HG03066 (cell line): Measurements from ENCODE around the gene PDE4D.

Experiments
- ATAC-seq: cut with Tn5 transposase; IDR thresholded peaks from one replicate; pipeline ENCODE4 v1.9.1; 2021; ENCODE audit warnings: low read depth; ENCODE audit not compliant: unreplicated experiment

Gene PDE4D

GRCh38 chr5:59533730-59534108 lies 359.8 kb downstream of the PDE4D start:
- no peak for ATAC-seq

- ATAC-seq: no peak
These were observed 360.4 kb downstream of the PDE4D start for GRCh38 chr5:59532979-59533729.

DNA sequence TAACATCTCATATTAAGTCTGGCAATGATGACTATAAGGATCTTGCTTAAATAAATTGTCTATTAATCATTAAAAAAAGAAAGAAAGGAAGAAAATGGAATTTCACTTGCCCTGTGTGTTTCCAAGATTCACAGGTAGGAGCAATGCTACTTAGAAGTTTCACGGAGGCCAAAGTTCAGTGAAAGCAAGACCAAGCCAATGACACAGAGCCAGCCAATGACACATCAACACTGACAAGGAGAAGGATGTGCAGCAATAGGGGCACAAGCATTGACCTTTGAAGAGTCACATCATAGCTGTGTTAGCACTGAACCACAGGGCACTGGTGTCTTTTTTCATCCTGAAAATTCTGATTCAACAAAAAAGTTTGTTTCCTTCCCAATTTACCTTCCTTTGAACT lies 364.3 kb downstream of the PDE4D start:
- no peak for ATAC-seq

DNA sequence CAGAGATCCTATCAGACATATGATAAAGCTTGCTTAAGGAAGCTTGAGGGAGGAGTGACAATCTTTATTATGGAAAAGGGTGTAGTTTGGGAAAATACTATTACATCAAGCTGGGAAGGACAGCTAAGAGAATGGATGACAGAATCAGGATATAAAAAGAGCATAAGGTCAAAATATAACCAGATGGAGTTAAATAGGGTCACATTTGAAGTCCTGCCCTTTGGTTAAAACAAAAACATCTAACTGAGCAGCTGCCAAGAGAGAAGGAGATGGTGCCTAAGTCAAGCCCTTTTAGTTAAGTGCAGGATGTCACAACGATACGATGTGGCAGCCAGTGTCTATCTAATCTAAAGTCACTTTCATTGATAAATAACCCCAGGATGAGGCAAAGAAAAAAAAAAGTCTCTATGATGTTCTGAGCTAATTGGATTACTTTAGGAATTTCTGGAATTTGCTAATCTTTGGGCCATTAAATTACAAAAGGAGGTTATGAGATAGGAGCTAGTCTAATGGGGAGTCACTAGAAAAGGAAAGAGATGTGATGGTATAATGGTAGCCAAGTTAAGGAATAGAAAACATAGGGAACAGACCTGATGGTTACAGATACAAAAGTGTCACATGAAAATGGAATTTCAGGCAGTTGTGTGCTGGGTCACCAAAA lies 365.2 kb downstream of the PDE4D start:
- no peak for ATAC-seq

DNA sequence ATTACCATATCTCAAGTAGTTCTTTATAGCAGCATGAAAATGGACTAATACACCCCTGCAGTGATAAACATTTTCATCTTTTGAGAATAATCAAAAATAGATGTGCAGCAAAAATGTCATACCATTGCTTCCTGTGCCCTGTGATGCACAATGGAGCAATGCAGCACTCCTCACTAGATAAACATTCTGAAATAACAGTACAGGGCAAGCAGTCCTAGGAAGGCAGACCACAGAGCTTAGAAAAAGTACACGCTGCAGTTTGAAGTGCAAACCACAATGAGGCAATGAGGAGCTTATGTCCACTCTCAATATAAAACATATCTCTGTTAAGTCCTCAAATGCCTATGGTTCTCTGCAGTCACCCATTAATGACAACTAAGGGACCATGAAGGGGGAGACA lies 367.6 kb downstream of the PDE4D start:
- ATAC-seq: no peak

GRCh38 chr5:59525311-59525710 lies 368.2 kb downstream of the PDE4D start:
- ATAC-seq: no peak

- ATAC-seq: no peak
These were observed 371.2 kb downstream of the PDE4D start for GRCh38 chr5:59522201-59522831.

- no peak for ATAC-seq
These were observed 372.1 kb downstream of the PDE4D start for GRCh38 chr5:59521476-59521875.

GRCh38 chr5:59519338-59519737 lies 374.2 kb downstream of the PDE4D start:
- no peak for ATAC-seq

GRCh38 chr5:59517926-59518585 lies 375.5 kb downstream of the PDE4D start:
- ATAC-seq: no peak

DNA sequence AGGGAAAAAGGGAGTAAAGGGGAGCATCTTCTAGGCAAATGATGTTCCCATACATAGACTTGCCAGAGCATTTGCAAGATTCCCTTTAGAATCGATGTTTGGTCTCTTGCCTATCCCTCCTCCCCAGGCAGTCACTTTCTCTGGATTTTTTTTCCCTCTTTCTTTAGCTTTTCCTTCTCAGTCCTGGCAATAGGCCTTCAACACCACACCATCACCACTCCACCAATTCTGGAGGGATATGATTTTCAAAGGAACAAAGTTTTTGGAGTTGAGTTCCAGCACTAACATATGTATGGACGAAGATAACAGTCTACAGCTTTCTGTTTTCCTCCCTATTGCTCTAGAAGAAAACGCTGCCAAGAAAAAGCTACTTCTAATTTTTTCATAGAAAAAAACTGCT lies 377.4 kb downstream of the PDE4D start:
- no peak for ATAC-seq

GRCh38 chr5:59506285-59506877 lies 387.1 kb downstream of the PDE4D start:
- no peak for ATAC-seq

DNA sequence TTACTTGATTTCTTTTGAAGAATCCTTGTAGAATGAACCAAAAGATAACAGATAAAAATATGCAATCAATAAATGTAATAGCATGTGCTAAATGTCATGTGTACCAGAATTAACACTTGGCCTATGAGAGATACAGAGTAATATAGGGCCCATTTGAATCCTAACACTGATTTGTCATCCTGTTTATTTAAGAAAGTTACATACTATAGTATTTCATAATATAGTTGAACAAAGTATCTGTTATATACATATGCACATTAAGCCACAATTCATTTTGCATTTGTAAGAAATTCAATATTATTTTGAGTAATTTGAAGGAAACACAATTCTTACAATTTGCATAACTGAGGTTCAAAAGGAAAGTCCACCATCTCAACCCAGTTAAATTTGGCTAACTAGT lies 389.5 kb downstream of the PDE4D start:
- no peak for ATAC-seq

GRCh38 chr5:59503220-59503619 lies 390.3 kb downstream of the PDE4D start:
- no peak for ATAC-seq

DNA sequence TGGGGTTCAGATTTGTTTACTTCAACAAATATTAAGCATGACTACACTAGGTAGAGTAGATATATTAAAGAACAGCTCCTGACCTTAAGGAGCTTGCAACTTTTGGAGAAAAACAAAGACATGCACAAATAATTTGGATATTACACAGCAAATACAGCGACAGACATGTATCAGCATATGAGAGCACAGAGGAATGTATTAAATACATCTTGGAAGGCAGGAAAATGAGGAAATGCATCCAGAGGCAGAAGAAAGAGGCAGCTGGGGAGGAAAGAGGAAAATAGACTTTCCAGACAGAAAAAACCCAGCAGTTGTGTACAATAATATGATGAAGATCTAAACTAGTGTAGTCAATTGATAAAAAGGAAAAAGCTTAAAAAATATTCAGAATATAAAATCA lies 392.2 kb downstream of the PDE4D start:
- ATAC-seq: no peak

GRCh38 chr5:59500014-59500413 lies 393.5 kb downstream of the PDE4D start:
- ATAC-seq: no peak

GRCh38 chr5:59497207-59497606 lies 396.3 kb downstream of the PDE4D start:
- ATAC-seq: no peak

DNA sequence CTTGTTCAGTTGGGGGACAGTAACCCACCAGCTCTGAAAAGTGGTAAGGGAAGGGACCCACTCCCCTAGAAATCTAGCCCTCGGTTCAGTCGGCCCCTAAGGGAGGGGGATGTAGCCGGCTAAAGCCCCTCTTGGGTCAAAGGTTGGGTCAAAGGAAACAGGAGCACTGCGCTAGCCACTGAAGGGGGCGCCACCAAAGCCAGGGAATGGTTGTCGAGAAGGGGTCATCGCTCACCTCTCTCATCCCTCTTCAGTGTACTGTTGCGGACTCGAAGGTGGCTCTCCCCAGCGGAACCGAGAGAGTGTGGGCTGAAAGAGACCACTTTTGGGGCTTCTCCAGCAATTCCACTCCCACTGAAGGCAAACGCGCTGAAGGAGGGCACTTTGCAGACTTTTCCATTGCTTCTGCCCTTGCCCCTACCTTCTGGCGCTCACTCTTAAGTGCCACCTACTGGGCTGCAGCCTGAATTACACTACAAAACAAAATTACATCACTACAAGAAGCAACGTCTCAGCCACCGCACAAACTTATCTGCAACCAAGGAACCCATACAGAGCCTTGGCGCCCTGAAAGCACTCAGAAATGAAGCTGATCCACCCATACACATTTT lies 396.9 kb downstream of the PDE4D start:
- no peak for ATAC-seq

DNA sequence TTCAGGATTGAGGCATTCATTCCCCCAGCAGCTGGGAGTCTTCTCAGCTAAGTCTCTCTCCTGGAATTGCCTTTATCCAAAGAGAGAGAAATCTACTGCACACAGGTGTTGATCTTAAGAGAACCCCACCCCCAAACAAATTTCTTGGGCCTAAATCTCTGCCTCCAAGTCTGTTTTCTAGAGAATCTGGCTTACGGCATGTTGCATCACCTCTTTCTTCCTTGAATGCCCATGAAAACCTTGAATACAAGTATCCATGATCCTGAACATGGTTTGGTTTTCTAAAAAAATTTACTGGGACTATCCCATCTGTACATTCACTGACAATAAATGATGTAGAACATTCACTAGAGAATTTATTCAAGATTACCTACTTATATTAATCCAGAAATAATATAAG lies 401.6 kb downstream of the PDE4D start:
- no peak for ATAC-seq

DNA sequence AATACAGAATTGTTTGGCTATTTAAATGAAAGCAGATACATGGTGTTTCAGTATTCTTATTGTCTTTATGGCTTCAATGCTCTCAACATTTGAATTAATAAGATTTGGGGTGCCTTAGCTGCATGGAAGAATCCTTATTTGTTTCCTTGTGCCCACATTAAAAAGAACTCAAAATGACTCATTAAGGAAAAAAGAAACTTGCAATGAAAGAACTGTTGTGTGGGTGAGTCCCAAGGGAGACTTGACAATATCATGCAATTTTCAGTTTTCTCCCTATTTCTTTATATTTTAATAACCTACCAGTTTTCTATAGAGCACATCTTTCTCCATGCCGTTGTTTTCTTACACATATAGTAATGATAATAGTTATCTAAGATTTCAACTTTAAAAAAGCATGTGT lies 404.0 kb downstream of the PDE4D start:
- no peak for ATAC-seq
